Endothelial cell of umbilical vein (primary cell): ENCODE measurements around the gene EML1. TPM values are rescaled to one million over a fixed set of nuclear protein-coding genes. Genes with fewer than 3 reads are reported as not detected.

Experiments used
- BruUV-seq: library from RNA; stranded (reverse); fragments of 400-500 nt; replicated peaks from 2 replicates; lab custom pipeline; 2021; lab: Mats Ljungman, UMichigan
- CTCF ChIA-PET: fragments of 300-600, 350-600 bp; sonication (Branson Sonifier 250); formaldehyde crosslinking; loops from one replicate; lab custom pipeline; 2021; ENCODE audit warnings: antibody characterized with exemption, inconsistent platforms; lab: Charles Lee
- POLR2A ChIA-PET: fragments of 300-600, 350-600 bp; sonication (Branson Sonifier 250); formaldehyde crosslinking; loops from one replicate; lab custom pipeline; 2021; ENCODE audit warnings: antibody characterized with exemption, inconsistent platforms; lab: Charles Lee
- DNase-seq: peaks from one replicate; pipeline ENCODE4 v3.0.0-alpha.2; 2011; ENCODE audit warnings: low read depth, low spot score
- FAIRE-seq: peaks from 2 replicates; lab custom pipeline; 2011; peaks lifted over from hg19 to GRCh38; lab: Jason Lieb, UNC
- H2AFZ ChIP-seq: 2 replicates; pipeline ENCODE4 v1.6.0; 2012; ENCODE audit warnings: low read depth, low read length, control low read depth, inconsistent platforms
- H3K27ac ChIP-seq: 2 replicates; pipeline ENCODE4 v1.5.1; 2011; ENCODE audit warnings: low read depth, mild to moderate bottlenecking, control low read depth, low read length, moderate library complexity; ENCODE audit not compliant: insufficient read depth
- H3K27me3 ChIP-seq, 2 experiments: 2 replicates each; pipeline versions ENCODE4 v1.6.0 to v1.6.1; 2011; ENCODE audit warnings: low read length in 2 of 2, mixed read lengths in 1 of 2; ENCODE audit not compliant: control insufficient read depth in 2 of 2, insufficient read depth in 2 of 2
- H3K36me3 ChIP-seq, 2 experiments: 2 replicates in 1 of 2; 3 replicates in 1 of 2; pipeline ENCODE4 v1.5.1; 2011; ENCODE audit warnings: low read length in 2 of 2, mild to moderate bottlenecking in 1 of 2, moderate library complexity in 1 of 2; ENCODE audit not compliant: control insufficient read depth in 2 of 2, insufficient read depth in 2 of 2; ENCODE audit errors: extremely low read depth in 1 of 2
- H3K4me1 ChIP-seq: 3 replicates; pipeline ENCODE4 v1.5.1; 2011; ENCODE audit warnings: mild to moderate bottlenecking, low read length; ENCODE audit not compliant: control insufficient read depth, insufficient read depth; ENCODE audit errors: extremely low read depth
- H3K4me2 ChIP-seq: 2 replicates; pipeline ENCODE4 v1.6.1; 2011; ENCODE audit warnings: low read length, control low read depth, mixed read lengths; ENCODE audit not compliant: insufficient read depth
- H3K4me3 ChIP-seq, 3 experiments: fragments of 200-600 bp in 1 of 3; sonication (generic), shearing (Covaris generic) in 1 of 3; replicated peaks in 1 of 3; 2 replicates each; pipeline ENCODE4 v1.5.1; 2011 to 2016; ENCODE audit warnings: control low read depth in 3 of 3, low read length in 3 of 3, mild to moderate bottlenecking in 2 of 3, inconsistent platforms in 1 of 3, low read depth in 1 of 3, moderate library complexity in 1 of 3; ENCODE audit not compliant: insufficient read depth in 1 of 3
- H3K79me2 ChIP-seq: 2 replicates; pipeline ENCODE4 v1.6.0; 2012; ENCODE audit warnings: low read length, inconsistent platforms; ENCODE audit not compliant: control insufficient read depth, insufficient read depth
- H3K9ac ChIP-seq: replicated peaks from 2 replicates; pipeline ENCODE3; 2011; ENCODE audit warnings: low read length, control low read depth; ENCODE audit not compliant: insufficient read depth; ENCODE audit errors: extremely low read depth
- H3K9me1 ChIP-seq: replicated peaks from 3 replicates; pipeline ENCODE4 v1.6.0; 2011; ENCODE audit warnings: mild to moderate bottlenecking, low read length; ENCODE audit not compliant: control insufficient read depth, insufficient read depth; ENCODE audit errors: extremely low read depth
- H3K9me3 ChIP-seq: replicated peaks from 2 replicates; pipeline ENCODE4 v1.5.1; 2012; ENCODE audit warnings: low read length, inconsistent platforms; ENCODE audit not compliant: control insufficient read depth, insufficient read depth
- H4K20me1 ChIP-seq: replicated peaks from 2 replicates; pipeline ENCODE3; 2011; ENCODE audit warnings: mild to moderate bottlenecking, low read length; ENCODE audit not compliant: control insufficient read depth, insufficient read depth; ENCODE audit errors: extremely low read depth
- EZH2 ChIP-seq: IDR thresholded peaks from 2 replicates; pipeline ENCODE4 v1.6.1; 2012; ENCODE audit warnings: borderline replicate concordance, low read depth, mild to moderate bottlenecking, moderate library complexity, low read length, inconsistent platforms; ENCODE audit not compliant: severe bottlenecking
- FOS ChIP-seq: IDR thresholded peaks from 2 replicates; pipeline ENCODE4 v1.6.1; 2011; ENCODE audit warnings: mild to moderate bottlenecking, low read length, moderate library complexity, borderline replicate concordance; ENCODE audit not compliant: insufficient read depth
- GATA2 ChIP-seq: IDR thresholded peaks from 2 replicates; pipeline ENCODE4 v1.7.0; 2011; ENCODE audit warnings: low read depth, mild to moderate bottlenecking, moderate library complexity, mixed read lengths, low read length; ENCODE audit not compliant: insufficient read length, insufficient read depth
- JUN ChIP-seq: IDR thresholded peaks from 2 replicates; pipeline ENCODE4 v1.6.1; 2011; ENCODE audit warnings: borderline replicate concordance, low read depth; ENCODE audit not compliant: insufficient read length, insufficient read depth
- MAX ChIP-seq: IDR thresholded peaks from 2 replicates; pipeline ENCODE4 v1.6.1; 2011; ENCODE audit not compliant: insufficient read depth, insufficient read length
- MYC ChIP-seq: IDR thresholded peaks from one replicate; pipeline ENCODE4 v1.6.1; 2011; ENCODE audit warnings: mild to moderate bottlenecking, low read depth, low read length
- POLR2A ChIP-seq: IDR thresholded peaks from 2 replicates; pipeline ENCODE4 v1.6.1; 2012; ENCODE audit warnings: low read depth, mild to moderate bottlenecking, control low read depth, low read length
- POLR2AphosphoS5 ChIP-seq: IDR thresholded peaks from 2 replicates; pipeline ENCODE4 v1.6.1; 2012; ENCODE audit warnings: low read depth, mild to moderate bottlenecking, control low read depth, low read length, moderate library complexity; ENCODE audit not compliant: insufficient read depth
- dilution Hi-C: fragments of 300-500 bp; cut with MboI; formaldehyde crosslinking; loops from one replicate; pipeline ENCODE4 v1.15.0; 2019; ENCODE audit warnings: low sequenced_read_pairs; ENCODE audit not compliant: extremely low pct_ligation_motif_present
- intact Hi-C: fragments of 100-400 bp; cut with micrococcal nuclease; formaldehyde crosslinking; loops from one replicate; pipeline ENCODE4 v1.10.0; 2022
- polyA plus RNA-seq, 4 experiments: library from polyadenylated mRNA; depleted of rRNA in 3 of 4; stranded (reverse) in 3 of 4; unstranded in 1 of 4; fragments of >200 nt; gene quantifications; 2 replicates each; pipeline versions ENCODE4 v1.2.1 to v1.2.3, GENCODE V29; 2011 to 2012; ENCODE audit warnings: missing spikeins in 1 of 4
- total RNA-seq: library from RNA; stranded (reverse); gene quantifications from 2 replicates; pipeline ENCODE4 v1.2.3, GENCODE V29; 2021
- TF ChIP-seq, protein P1 (sequence below), 2 donors: IDR thresholded peaks; 1 replicate in 1 of 2; 2 replicates in 1 of 2; pipeline ENCODE4 v1.5.1; 2011; ENCODE audit warnings: low read length in 2 of 2, mild to moderate bottlenecking in 2 of 2, moderate library complexity in 2 of 2, control low read depth in 1 of 2, inconsistent platforms in 1 of 2, low read depth in 1 of 2; ENCODE audit not compliant: insufficient read depth in 1 of 2; ENCODE audit errors: extremely low read depth in 1 of 2

EML1 gene
- total and polyA plus RNA-seq, 2 donors (not counting 3 experiments of a cell fraction or from before 2014, with no cell fraction given) = 22.9 to 33.0 TPM

DNA sequence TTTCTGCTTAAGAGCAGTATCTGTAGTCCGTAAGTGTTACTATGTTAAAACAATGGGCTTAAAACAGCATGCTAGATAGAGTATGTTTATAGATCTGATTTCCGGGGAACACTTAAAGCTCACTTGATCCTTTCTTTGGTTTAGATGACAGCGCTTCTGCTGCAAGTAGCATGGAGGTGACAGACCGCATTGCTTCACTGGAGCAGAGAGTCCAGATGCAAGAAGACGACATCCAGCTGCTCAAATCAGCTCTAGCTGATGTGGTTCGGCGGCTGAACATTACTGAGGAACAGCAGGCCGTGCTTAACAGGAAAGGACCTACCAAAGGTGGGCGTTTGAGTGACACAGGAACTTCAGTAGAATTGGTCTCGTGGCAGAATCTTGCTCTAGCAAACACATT is 57.5 kb downstream of the EML1 start:
- POLR2A ChIA-PET = no interaction called here
- no peaks in the 10 kb centered on the region for H3K9me3 ChIP-seq
- CTCF ChIA-PET = interaction anchor here (1.1 to 1.6 kb wide), 3 partner anchors 9 to 49 kb away, joined by 3 to 4 read pairs (median 3); no protein-coding TSS in a partner anchor
- FAIRE-seq (no peak), DNase-seq (no peak)
- TF ChIP-seq FOS (no peak), MYC (no peak), EZH2 (no peak), MAX (no peak), GATA2 (no peak), JUN (no peak), POLR2AphosphoS5 (no peak), POLR2A (no peak)
- TF ChIP-seq, protein P1, sequence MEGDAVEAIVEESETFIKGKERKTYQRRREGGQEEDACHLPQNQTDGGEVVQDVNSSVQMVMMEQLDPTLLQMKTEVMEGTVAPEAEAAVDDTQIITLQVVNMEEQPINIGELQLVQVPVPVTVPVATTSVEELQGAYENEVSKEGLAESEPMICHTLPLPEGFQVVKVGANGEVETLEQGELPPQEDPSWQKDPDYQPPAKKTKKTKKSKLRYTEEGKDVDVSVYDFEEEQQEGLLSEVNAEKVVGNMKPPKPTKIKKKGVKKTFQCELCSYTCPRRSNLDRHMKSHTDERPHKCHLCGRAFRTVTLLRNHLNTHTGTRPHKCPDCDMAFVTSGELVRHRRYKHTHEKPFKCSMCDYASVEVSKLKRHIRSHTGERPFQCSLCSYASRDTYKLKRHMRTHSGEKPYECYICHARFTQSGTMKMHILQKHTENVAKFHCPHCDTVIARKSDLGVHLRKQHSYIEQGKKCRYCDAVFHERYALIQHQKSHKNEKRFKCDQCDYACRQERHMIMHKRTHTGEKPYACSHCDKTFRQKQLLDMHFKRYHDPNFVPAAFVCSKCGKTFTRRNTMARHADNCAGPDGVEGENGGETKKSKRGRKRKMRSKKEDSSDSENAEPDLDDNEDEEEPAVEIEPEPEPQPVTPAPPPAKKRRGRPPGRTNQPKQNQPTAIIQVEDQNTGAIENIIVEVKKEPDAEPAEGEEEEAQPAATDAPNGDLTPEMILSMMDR (IDR thresholded peaks at IDR 0.05; ENCODE audit: extremely low read depth in 1 of 2, insufficient read depth in 1 of 2, low read depth in 1 of 2, low read length in 2 of 2) = no peak
- no peaks in the 10 kb centered on the region for H4K20me1 ChIP-seq
- H3K36me3 ChIP-seq = peaks cover 0 to 6% of the 10 kb centered on the region in 2 experiments
- BruUV-seq = no TSS peak
- no peak overlapping the region for H2AFZ ChIP-seq
- H3K4me2 ChIP-seq = no peak overlapping the region
- no peak overlapping the region for H3K9ac ChIP-seq
- intact Hi-C loops = no loop called here
- H3K79me2 ChIP-seq = no peaks in the 10 kb centered on the region
- no peaks in the 10 kb centered on the region for H3K4me1 ChIP-seq
- H3K4me3 ChIP-seq = no peak overlapping the region
- no peaks in the 10 kb centered on the region for H3K9me1 ChIP-seq
- no peaks in the 10 kb centered on the region for H3K27me3 ChIP-seq
- no peak overlapping the region for H3K27ac ChIP-seq
- dilution Hi-C loops = no loop called here
